WTC11 (cell line): Measurements from ENCODE around the gene STH. TPM values are rescaled to one million over a fixed set of nuclear protein-coding genes. Genes with fewer than 3 reads are reported as not detected.

Source experiments
- ATAC-seq: fragments of 200-7000 bp; cut with Tn5 transposase; 2 replicates; pipeline ENCODE4 v1.10.0; 2021; ENCODE audit warnings: mild to moderate bottlenecking, moderate library complexity
- CTCF ChIA-PET: fragments of 300-600 bp; sonication (Branson Sonifier 250); formaldehyde crosslinking; loops from one replicate; lab custom pipeline; 2021; ENCODE audit warnings: antibody characterized with exemption; lab: Charles Lee
- POLR2A ChIA-PET: fragments of 350-600 bp; sonication (Branson Sonifier 250); formaldehyde crosslinking; loops from one replicate; lab custom pipeline; 2021; ENCODE audit warnings: antibody characterized with exemption; lab: Charles Lee
- DNase-seq: peaks from one replicate; pipeline ENCODE4 v3.0.0; 2021; ENCODE audit warnings: low spot score
- H3K27ac Mint-ChIP-seq: 2 replicates; pipeline ENCODE4 v1.8.0; 2021; ENCODE audit warnings: mixed read lengths
- H3K27me3 Mint-ChIP-seq: 2 replicates; pipeline ENCODE4 v1.8.0; 2021; ENCODE audit warnings: low read depth, mild to moderate bottlenecking, moderate library complexity, mixed read lengths
- H3K36me3 Mint-ChIP-seq: 2 replicates; pipeline ENCODE4 v1.8.0; 2021; ENCODE audit warnings: mixed read lengths
- H3K4me1 Mint-ChIP-seq: 2 replicates; pipeline ENCODE4 v1.8.0; 2022; ENCODE audit warnings: mixed read lengths
- H3K4me3 Mint-ChIP-seq: 2 replicates; pipeline ENCODE4 v1.8.0; 2021; ENCODE audit warnings: mild to moderate bottlenecking, moderate library complexity, mixed read lengths
- H3K9me3 Mint-ChIP-seq: 2 replicates; pipeline ENCODE4 v1.8.0; 2021; ENCODE audit warnings: mixed read lengths
- EMX1 ChIP-seq: fragments of 250-450 bp; sonication (Bioruptor Pico); IDR thresholded peaks from 2 replicates; pipeline ENCODE4 v1.8.0; 2021; ENCODE audit warnings: mild to moderate bottlenecking
- GTF2I ChIP-seq: fragments of 250-450 bp; sonication (Bioruptor Pico); conservative IDR thresholded peaks from 2 replicates; pipeline ENCODE4 v1.4.0; 2021; ENCODE audit warnings: mild to moderate bottlenecking
- KAT7 ChIP-seq: sonication (generic); formaldehyde crosslinking; IDR thresholded peaks from 2 replicates; pipeline ENCODE4 v1.8.1; 2023; ENCODE audit warnings: missing genetic modification reagents, mild to moderate bottlenecking, borderline replicate concordance
- MYBL2 ChIP-seq: sonication (generic); formaldehyde crosslinking; IDR thresholded peaks from 2 replicates; pipeline ENCODE4 v1.8.1; 2023; ENCODE audit warnings: mild to moderate bottlenecking, moderate library complexity, missing genetic modification reagents
- SMAD3 ChIP-seq: sonication (generic); formaldehyde crosslinking; IDR thresholded peaks from 2 replicates; pipeline ENCODE4 v1.8.0; 2022; ENCODE audit warnings: missing genetic modification reagents, mild to moderate bottlenecking, borderline replicate concordance
- SP1 ChIP-seq: sonication (generic); formaldehyde crosslinking; conservative IDR thresholded peaks from 2 replicates; pipeline ENCODE4 v1.8.1; 2022; ENCODE audit warnings: missing genetic modification reagents
- TEAD1 ChIP-seq: sonication (generic); formaldehyde crosslinking; IDR thresholded peaks from 2 replicates; pipeline ENCODE4 v1.8.0; 2022; ENCODE audit warnings: mild to moderate bottlenecking, missing genetic modification reagents
- ZBTB21 ChIP-seq: sonication (generic); formaldehyde crosslinking; IDR thresholded peaks from 2 replicates; pipeline ENCODE4 v1.8.1; 2023; ENCODE audit warnings: mild to moderate bottlenecking, missing genetic modification reagents, borderline replicate concordance
- ZNF219 ChIP-seq: sonication (generic); formaldehyde crosslinking; IDR thresholded peaks from 2 replicates; pipeline ENCODE4 v1.8.0; 2023; ENCODE audit warnings: missing genetic modification reagents, mild to moderate bottlenecking, borderline replicate concordance
- ZNF232 ChIP-seq: sonication (generic); formaldehyde crosslinking; IDR thresholded peaks from 2 replicates; pipeline ENCODE4 v1.8.0; 2022; ENCODE audit warnings: mild to moderate bottlenecking, missing genetic modification reagents
- ZNF423 ChIP-seq: fragments of 250-450 bp; sonication (Bioruptor Pico); IDR thresholded peaks from 2 replicates; pipeline ENCODE4 v2.1.2; 2022; ENCODE audit warnings: mild to moderate bottlenecking, moderate library complexity
- total RNA-seq: library from RNA; stranded (reverse); gene quantifications from 3 replicates; pipeline ENCODE4 v1.2.3, GENCODE V29; 2021
- TF ChIP-seq, protein P1 (sequence below): fragments of 250-450 bp; sonication (Bioruptor Pico); IDR thresholded peaks from 2 replicates; pipeline ENCODE4 v1.9.0; 2021; ENCODE audit warnings: mild to moderate bottlenecking
- TF ChIP-seq, protein P2 (sequence below): sonication (generic); formaldehyde crosslinking; IDR thresholded peaks from 2 replicates; pipeline ENCODE4 v1.8.1; 2022; ENCODE audit warnings: low read depth, mild to moderate bottlenecking, moderate library complexity, missing genetic modification reagents, borderline replicate concordance
- TF ChIP-seq, protein P3 (sequence below): sonication (generic); formaldehyde crosslinking; IDR thresholded peaks from 2 replicates; pipeline ENCODE4 v1.8.1; 2022; ENCODE audit warnings: mild to moderate bottlenecking, missing genetic modification reagents, moderate library complexity, borderline replicate concordance
- TF ChIP-seq, protein P4 (sequence below): fragments of 250-450 bp; sonication (Bioruptor Pico); conservative IDR thresholded peaks from 2 replicates; pipeline ENCODE4 v1.9.0; 2021; ENCODE audit warnings: mild to moderate bottlenecking
- TF ChIP-seq, protein P5 (sequence below): sonication (generic); formaldehyde crosslinking; IDR thresholded peaks from 2 replicates; pipeline ENCODE4 v1.8.1; 2023; ENCODE audit warnings: mild to moderate bottlenecking, missing genetic modification reagents

Gene STH
- total RNA-seq, 1 experiment from 2014 or later = not detected

DNA sequence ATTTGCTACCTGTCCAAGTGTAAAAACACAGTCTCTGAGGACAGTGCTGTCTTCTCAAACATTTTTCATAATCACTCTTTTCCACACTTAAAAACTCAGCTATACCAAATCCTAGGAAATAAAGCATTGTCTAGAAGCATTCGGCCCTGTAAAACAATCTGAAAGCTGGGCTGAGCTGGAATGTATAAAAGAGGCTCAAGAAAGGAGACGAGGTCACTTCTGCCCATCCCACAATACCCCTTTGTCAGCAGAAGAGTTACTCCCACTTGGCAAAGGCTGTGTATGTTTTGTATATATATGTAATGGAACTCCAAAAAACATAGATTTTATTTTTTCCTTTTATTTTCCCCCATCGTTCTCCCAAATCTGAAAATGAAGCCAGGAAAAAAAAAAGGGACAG, 43.9 kb downstream of the STH start:
- no peak overlapping the region for H3K4me3 Mint-ChIP-seq
- TF ChIP-seq ZNF423 (CRISPR knock-in tag) = no peak
- no peak for TF ChIP-seq ZBTB21 (CRISPR knock-in tag)
- TF ChIP-seq TEAD1 = no peak
- TF ChIP-seq, protein P1, sequence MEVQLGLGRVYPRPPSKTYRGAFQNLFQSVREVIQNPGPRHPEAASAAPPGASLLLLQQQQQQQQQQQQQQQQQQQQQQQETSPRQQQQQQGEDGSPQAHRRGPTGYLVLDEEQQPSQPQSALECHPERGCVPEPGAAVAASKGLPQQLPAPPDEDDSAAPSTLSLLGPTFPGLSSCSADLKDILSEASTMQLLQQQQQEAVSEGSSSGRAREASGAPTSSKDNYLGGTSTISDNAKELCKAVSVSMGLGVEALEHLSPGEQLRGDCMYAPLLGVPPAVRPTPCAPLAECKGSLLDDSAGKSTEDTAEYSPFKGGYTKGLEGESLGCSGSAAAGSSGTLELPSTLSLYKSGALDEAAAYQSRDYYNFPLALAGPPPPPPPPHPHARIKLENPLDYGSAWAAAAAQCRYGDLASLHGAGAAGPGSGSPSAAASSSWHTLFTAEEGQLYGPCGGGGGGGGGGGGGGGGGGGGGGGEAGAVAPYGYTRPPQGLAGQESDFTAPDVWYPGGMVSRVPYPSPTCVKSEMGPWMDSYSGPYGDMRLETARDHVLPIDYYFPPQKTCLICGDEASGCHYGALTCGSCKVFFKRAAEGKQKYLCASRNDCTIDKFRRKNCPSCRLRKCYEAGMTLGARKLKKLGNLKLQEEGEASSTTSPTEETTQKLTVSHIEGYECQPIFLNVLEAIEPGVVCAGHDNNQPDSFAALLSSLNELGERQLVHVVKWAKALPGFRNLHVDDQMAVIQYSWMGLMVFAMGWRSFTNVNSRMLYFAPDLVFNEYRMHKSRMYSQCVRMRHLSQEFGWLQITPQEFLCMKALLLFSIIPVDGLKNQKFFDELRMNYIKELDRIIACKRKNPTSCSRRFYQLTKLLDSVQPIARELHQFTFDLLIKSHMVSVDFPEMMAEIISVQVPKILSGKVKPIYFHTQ = no peak
- TF ChIP-seq SMAD3 = no peak
- TF ChIP-seq, protein P2, sequence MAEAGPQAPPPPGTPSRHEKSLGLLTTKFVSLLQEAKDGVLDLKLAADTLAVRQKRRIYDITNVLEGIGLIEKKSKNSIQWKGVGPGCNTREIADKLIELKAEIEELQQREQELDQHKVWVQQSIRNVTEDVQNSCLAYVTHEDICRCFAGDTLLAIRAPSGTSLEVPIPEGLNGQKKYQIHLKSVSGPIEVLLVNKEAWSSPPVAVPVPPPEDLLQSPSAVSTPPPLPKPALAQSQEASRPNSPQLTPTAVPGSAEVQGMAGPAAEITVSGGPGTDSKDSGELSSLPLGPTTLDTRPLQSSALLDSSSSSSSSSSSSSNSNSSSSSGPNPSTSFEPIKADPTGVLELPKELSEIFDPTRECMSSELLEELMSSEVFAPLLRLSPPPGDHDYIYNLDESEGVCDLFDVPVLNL = no peak
- no peak for TF ChIP-seq ZNF232 (CRISPR knock-in tag)
- no peak for TF ChIP-seq SP1 (CRISPR knock-in tag)
- TF ChIP-seq, protein P3, sequence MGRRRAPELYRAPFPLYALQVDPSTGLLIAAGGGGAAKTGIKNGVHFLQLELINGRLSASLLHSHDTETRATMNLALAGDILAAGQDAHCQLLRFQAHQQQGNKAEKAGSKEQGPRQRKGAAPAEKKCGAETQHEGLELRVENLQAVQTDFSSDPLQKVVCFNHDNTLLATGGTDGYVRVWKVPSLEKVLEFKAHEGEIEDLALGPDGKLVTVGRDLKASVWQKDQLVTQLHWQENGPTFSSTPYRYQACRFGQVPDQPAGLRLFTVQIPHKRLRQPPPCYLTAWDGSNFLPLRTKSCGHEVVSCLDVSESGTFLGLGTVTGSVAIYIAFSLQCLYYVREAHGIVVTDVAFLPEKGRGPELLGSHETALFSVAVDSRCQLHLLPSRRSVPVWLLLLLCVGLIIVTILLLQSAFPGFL (CRISPR knock-in tag) = no peak
- TF ChIP-seq MYBL2 (CRISPR knock-in tag) = no peak
- TF ChIP-seq, all 79 proteins: peak for 0
- Mint-ChIP-seq H3K27me3 (no peaks in the 10 kb centered on the region), H3K36me3 (peaks cover 61% of the 10 kb centered on the region), H3K9me3 (no peaks in the 10 kb centered on the region), H3K4me1 (peaks cover 11% of the 10 kb centered on the region), H3K27ac (no peak overlapping the region)
- ATAC-seq (no peak), DNase-seq (no peak)
- ChIA-PET POLR2A (no interaction called here), CTCF (no interaction called here)

DNA sequence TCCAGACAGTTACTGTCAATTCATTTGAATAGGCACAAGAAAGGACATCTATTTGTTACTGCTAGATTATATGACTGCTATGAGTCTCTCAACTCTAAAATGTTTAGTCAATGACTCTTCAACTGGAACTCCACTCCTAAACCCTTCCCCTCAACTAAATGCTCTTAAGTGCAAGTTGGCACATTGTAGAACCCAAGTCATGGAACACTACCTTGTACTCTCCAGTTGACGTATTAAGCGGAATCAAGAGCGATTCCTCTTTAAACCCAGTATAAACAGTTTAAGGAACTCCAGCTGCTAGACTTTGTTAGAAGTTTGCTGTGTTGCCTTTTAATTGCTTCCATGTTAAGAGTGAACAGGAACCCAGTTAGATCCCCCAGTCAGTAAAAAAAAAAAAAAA, 44.6 kb downstream of the STH start:
- TF ChIP-seq, protein P4, sequence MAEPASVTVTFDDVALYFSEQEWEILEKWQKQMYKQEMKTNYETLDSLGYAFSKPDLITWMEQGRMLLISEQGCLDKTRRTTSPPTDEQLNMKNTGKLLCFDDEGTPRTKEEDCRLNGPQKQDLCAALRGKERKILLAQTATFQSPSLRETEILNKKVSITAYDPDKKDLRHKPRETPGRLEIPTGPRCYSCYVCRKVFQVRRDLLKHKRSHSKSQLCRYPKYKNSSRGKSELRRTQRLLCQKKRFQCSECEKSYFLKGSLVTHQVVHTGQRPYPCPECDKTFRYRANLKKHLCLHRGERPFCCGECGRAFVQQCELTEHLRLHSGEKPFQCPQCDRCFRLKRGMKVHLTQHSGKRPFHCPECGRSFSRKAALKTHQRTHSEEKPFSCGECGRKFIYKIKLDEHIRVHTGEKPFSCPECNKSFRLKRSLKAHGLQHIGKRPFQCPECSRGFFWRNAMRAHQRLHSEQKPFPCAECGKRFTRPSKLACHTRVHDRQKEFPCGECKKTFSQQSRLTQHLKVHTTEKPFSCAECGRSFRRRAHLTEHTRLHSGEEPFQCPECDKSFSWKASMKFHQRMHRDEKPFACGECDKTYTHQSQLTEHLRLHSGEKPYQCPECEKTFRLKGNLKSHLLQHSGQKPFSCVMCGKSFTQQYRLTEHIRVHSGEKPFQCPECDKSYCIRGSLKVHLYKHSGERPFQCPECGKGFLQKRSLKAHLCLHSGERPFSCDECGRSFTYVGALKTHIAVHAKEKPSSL = no peak
- no peak for TF ChIP-seq KAT7 (CRISPR knock-in tag)
- TF ChIP-seq EMX1 = no peak
- no peak for TF ChIP-seq ZNF219 (CRISPR knock-in tag)
- no peak for TF ChIP-seq MYBL2 (CRISPR knock-in tag)
- TF ChIP-seq GTF2I = no peak
- TF ChIP-seq, protein P5, sequence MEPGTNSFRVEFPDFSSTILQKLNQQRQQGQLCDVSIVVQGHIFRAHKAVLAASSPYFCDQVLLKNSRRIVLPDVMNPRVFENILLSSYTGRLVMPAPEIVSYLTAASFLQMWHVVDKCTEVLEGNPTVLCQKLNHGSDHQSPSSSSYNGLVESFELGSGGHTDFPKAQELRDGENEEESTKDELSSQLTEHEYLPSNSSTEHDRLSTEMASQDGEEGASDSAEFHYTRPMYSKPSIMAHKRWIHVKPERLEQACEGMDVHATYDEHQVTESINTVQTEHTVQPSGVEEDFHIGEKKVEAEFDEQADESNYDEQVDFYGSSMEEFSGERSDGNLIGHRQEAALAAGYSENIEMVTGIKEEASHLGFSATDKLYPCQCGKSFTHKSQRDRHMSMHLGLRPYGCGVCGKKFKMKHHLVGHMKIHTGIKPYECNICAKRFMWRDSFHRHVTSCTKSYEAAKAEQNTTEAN (CRISPR knock-in tag) = no peak
- ChIA-PET POLR2A (interaction anchor here (0.7 to 0.9 kb wide), 2 partner anchors 15 to 672 kb away, joined by 3 to 4 read pairs; no protein-coding TSS in a partner anchor), CTCF (interaction anchor here (0.6 to 2.6 kb wide), 30 partner anchors 9 to 189 kb away, joined by 3 to 40 read pairs (median 6); partner anchors contain the start of gene KANSL1)

More for the DNA sequence above, 44.6 kb downstream of the STH start:
- DNase-seq = no peak
- H3K36me3 Mint-ChIP-seq = peaks cover 58% of the 10 kb centered on the region
- H3K9me3 Mint-ChIP-seq = no peaks in the 10 kb centered on the region
- no peaks in the 10 kb centered on the region for H3K27me3 Mint-ChIP-seq
- no peak for ATAC-seq
- H3K27ac Mint-ChIP-seq = peak overlapping the region; percentile 70
- H3K4me1 Mint-ChIP-seq = peaks cover 11% of the 10 kb centered on the region
- H3K4me3 Mint-ChIP-seq = no peak overlapping the region
